Ascending aorta (tissue), 2 donors: ENCODE results near the gene MARK4. TPM values are rescaled to one million over a fixed set of nuclear protein-coding genes. Genes with fewer than 3 reads are reported as not detected.

Source experiments
- DNase-seq, 2 donors: peaks; one replicate each; pipeline ENCODE4 v3.0.0-alpha.2; 2019; ENCODE audit warnings: low spot score in 2 of 2
- H3K27ac ChIP-seq, 2 donors: fragments of 200-600 bp; sonication (generic); one replicate each; pipeline ENCODE4 v1.5.1; 2016 to 2017; ENCODE audit warnings: mild to moderate bottlenecking in 1 of 2
- H3K27me3 ChIP-seq: fragments of 200-600 bp; sonication (generic); one replicate; pipeline ENCODE4 v1.5.1; 2017
- H3K36me3 ChIP-seq, 2 donors: fragments of 200-600 bp; sonication (generic); one replicate each; pipeline ENCODE4 v1.5.1; 2016
- H3K4me1 ChIP-seq, 2 donors: fragments of 200-600 bp; sonication (generic); one replicate each; pipeline ENCODE4 v1.5.1; 2016 to 2017; ENCODE audit warnings: mild to moderate bottlenecking in 1 of 2
- H3K4me3 ChIP-seq, 2 donors: fragments of 200-600 bp; sonication (generic); one replicate each; pipeline ENCODE4 v1.5.1; 2016 to 2017; ENCODE audit warnings: mild to moderate bottlenecking in 1 of 2
- H3K9me3 ChIP-seq, 2 donors: fragments of 200-600 bp; sonication (generic); one replicate each; pipeline ENCODE4 v1.5.1; 2016
- intact Hi-C: fragments of 100-400 bp; cut with DNase I; formaldehyde crosslinking; loops from one replicate; pipeline ENCODE4 v1.15.1; 2023
- total RNA-seq: library from RNA; depleted of rRNA; stranded (reverse); fragments of >200 nt; gene quantifications from one replicate; pipeline ENCODE4 v1.1.0, GENCODE V29; 2016
- TF ChIP-seq, protein P1 (sequence below), 3 experiments: fragments of 200-600 bp in 2 of 3; fragments of 450-650 bp in 1 of 3; sonication (generic) in 2 of 3; IDR thresholded peaks; one replicate each; pipeline ENCODE4 v1.5.1; 2016 to 2019; ENCODE audit warnings: antibody characterized with exemption in 3 of 3, mild to moderate bottlenecking in 1 of 3, moderate library complexity in 1 of 3

Gene MARK4
- total RNA-seq, 1 donor from 2014 or later, result 22.8 TPM

DNA sequence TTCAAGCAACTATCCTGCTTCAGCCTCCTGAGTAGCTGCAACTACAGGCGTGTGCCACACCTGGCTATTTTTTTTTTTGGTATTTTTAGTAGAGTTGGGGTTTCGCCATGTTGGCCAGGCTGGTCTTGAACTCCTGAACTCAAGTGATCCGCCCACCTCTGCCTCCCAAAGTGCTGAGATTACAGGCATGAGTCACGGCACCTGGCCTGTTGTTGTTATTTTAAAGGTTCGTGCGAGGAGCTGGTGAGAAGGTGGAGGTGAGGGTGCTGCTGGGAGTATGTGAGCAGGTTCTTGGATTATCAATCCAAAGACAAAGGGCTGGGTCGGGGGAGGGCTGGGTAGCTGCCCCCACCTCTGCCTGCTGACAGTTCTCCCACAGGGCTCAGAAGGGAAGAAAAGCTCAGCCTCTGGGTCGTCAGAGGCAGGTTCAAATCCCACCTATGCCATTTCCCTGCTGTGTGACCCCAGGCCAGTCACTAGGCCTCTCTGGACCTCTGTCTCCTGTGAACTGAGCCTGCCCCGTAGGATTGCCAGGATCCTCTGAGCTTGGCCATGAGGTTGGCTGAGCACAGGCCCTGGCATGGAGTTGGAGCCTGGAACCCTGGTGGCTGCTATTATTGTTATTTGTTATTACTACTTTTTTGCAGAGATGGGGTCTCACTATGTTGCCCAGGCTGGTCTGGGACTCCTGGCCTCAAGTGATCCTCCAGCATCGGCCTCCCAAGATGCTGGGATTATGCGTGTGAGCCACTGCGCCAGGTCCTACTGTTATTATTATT, 70.1 kb downstream of the MARK4 start:
- Histone ChIP-seq H3K36me3 (no peaks in the 10 kb centered on the region), H3K4me1 (peaks cover 0 to 9% of the 10 kb centered on the region in 2 donors), H3K27ac (no peak overlapping the region), H3K4me3 (no peak overlapping the region), H3K27me3 (peaks cover 7% of the 10 kb centered on the region), H3K9me3 (no peaks in the 10 kb centered on the region)
- intact Hi-C loops, result no loop called here
- DNase-seq, result no peak
- TF ChIP-seq, protein P1, sequence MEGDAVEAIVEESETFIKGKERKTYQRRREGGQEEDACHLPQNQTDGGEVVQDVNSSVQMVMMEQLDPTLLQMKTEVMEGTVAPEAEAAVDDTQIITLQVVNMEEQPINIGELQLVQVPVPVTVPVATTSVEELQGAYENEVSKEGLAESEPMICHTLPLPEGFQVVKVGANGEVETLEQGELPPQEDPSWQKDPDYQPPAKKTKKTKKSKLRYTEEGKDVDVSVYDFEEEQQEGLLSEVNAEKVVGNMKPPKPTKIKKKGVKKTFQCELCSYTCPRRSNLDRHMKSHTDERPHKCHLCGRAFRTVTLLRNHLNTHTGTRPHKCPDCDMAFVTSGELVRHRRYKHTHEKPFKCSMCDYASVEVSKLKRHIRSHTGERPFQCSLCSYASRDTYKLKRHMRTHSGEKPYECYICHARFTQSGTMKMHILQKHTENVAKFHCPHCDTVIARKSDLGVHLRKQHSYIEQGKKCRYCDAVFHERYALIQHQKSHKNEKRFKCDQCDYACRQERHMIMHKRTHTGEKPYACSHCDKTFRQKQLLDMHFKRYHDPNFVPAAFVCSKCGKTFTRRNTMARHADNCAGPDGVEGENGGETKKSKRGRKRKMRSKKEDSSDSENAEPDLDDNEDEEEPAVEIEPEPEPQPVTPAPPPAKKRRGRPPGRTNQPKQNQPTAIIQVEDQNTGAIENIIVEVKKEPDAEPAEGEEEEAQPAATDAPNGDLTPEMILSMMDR (IDR thresholded peaks at IDR 0.05), result no peak

DNA sequence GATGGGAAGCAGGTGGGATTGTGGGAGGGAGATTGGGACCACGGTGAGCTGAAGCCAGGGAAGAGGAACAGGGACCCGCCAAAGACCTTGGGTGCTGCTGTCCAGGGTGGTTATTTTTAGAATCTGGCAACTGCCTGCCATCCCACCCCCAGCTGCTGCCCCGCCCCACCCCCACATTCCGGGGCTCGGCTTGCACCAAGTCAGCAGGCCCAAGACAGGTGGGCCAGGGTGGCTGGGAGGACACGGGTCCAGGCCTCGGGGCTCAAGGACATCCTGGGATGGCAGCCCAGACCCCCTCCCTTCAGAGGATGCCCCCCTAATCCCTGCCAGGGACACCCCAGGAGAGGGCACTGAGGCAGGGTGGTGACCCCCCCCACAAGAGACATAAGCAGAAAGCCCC, 70.8 kb downstream of the MARK4 start:
- Histone ChIP-seq H3K4me3 (no peak overlapping the region), H3K36me3 (no peaks in the 10 kb centered on the region), H3K9me3 (no peaks in the 10 kb centered on the region), H3K27me3 (peaks cover 7% of the 10 kb centered on the region), H3K4me1 (peaks cover 0 to 9% of the 10 kb centered on the region in 2 donors), H3K27ac (no peak overlapping the region)
- DNase-seq, result no peak
- intact Hi-C loops, result no loop called here
- TF ChIP-seq, protein P1 (IDR thresholded peaks at IDR 0.05), result no peak

DNA sequence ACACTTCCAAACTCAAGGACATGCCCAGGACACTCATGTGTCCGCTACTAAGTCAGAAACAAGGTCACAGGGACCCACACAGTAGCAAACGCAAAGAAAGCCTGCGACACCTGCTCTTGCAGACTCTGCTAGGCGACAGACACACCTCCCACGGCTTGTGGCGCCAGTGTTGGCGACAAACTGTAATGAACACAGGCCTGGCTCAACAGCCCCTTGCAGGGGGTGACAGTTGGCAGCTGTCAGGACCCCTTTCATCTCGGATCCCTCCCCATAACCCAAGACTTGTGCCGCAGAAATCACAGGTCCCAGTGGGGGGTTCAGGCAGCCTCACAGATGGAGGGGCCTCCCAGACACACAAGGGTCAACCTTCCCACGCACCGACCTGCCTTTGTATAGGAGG, 71.2 kb downstream of the MARK4 start:
- no peak for DNase-seq
- Histone ChIP-seq H3K9me3 (no peaks in the 10 kb centered on the region), H3K4me3 (no peak overlapping the region), H3K36me3 (no peaks in the 10 kb centered on the region), H3K4me1 (peaks cover 0 to 9% of the 10 kb centered on the region in 2 donors), H3K27me3 (peaks cover 7% of the 10 kb centered on the region), H3K27ac (no peak overlapping the region)
- TF ChIP-seq, protein P1 (IDR thresholded peaks at IDR 0.05), result no peak
- intact Hi-C loops, result no loop called here

DNA sequence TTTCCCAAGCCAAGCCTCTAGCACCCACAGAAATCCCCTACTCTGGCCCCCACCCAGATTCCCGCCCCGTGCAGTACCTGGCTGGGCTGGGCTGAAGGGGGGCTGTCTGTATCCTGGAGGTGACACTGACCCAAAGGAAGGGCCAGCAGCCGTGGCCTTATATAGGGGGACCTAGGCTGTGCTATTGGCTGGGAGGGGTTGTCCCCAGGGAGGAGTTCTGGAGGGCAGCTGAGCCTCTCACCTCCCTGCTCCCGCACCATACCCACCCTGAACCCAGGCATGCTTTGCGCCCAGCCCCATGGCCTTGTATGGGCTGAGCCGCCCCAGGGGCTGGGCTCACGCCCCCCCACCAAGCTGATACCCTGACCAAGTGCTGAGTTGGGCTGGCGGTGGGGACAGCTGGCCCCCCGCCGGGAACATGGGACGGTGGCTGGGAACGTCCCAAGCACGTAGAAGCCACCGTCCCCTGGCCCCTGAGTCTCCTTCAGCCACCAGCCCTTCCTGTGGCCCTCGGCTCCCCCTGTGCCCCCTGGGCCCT, 71.7 kb downstream of the MARK4 start, which contains the start of gene CKM:
CKM (minus strand) TSS at position 132 of the 538 bp plus-strand sequence. CDS start 3,162 bp downstream, outside the sequence.
- Histone ChIP-seq H3K27ac (no peak within 1 kb of the TSS), H3K9me3 (no peaks in the 10 kb centered on the region), H3K4me3 (peak within 1 kb of the TSS in 1 of 2 donors; percentile 44), H3K36me3 (no peaks in the 10 kb centered on the region), H3K4me1 (peaks cover 0 to 9% of the 10 kb centered on the region in 2 donors), H3K27me3 (peaks cover 7% of the 10 kb centered on the region)
- no peak for DNase-seq
- intact Hi-C loops, result no loop called here
- TF ChIP-seq, protein P1 (IDR thresholded peaks at IDR 0.05), result no peak

DNA sequence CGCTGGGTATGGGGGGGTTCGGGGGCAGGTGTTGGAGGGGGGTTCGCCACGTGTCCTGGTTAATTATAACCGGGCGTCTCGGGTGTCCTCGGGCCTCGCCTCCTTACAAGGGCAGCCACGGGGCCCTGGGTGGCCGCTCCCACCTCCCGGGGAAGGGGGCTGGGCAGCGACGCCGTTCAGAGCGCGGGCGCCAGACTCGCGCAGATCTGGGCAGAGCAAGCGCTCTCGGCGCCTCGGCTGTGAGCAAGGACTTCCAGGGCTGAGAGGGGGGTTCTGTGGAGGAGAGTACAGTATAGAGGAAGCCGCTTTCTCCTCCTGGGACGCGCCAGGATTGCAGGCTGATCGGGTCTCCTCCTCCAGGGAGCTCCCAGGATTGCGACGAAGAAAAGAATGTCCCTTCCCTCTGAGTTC, 72.6 kb downstream of the MARK4 start:
- intact Hi-C loops, result no loop called here
- H3K27ac ChIP-seq, result no peak overlapping the region
- no peak for DNase-seq
- no peaks in the 10 kb centered on the region for H3K36me3 ChIP-seq
- peak overlapping the region in 1 of 2 donors; percentile 44 for H3K4me3 ChIP-seq
- H3K4me1 ChIP-seq, result peaks cover 0 to 9% of the 10 kb centered on the region in 2 donors
- TF ChIP-seq, protein P1 (IDR thresholded peaks at IDR 0.05), result no peak
- peaks cover 7% of the 10 kb centered on the region for H3K27me3 ChIP-seq
- no peaks in the 10 kb centered on the region for H3K9me3 ChIP-seq
